Heart left ventricle (tissue), 13 donors: ENCODE results near the gene OR1I1.

Experiments used
- POLR2A ChIP-seq, 2 donors: fragments of 450-650 bp; IDR thresholded peaks; one replicate each; pipeline ENCODE4 v1.6.1; 2017; ENCODE audit warnings: antibody characterized with exemption in 2 of 2, mild to moderate bottlenecking in 2 of 2, moderate library complexity in 2 of 2
- TF ChIP-seq, protein P1 (sequence below), 12 donors: fragments of 200-600 bp; sonication (generic) in 4 of 12; IDR thresholded peaks; one replicate each; pipeline versions ENCODE4 v1.5.0 to v1.8.0; 2018 to 2022; ENCODE audit warnings: antibody characterized with exemption in 12 of 12, mild to moderate bottlenecking in 5 of 12
- donor health status: ischemic (EF 13 %, LVEDD 7.1; RV severe dilation, severe dysfunction).
- donor health status: DM: no; HTN: yes; CAD: no.
- donor health status: DM: no; HTN: no; CAD: no.
- donor health status: ischemic (EF 25% LVEDD 6.9; RV normal size, moderate dysfunction).
- donor health status: ischemic (EF 25% LVEDD 5.7; RV mildly dilated, moderate dysfunction).
- donor health status: ischemic (EF 35%, LVEDD 5.7; RV mildly dilated, moderate dysfunction).
- donor health status: nonischemic (EF 11% LVEDD 7.7; RV severe dilation, severe dysfunction).
- donor health status: DM: yes; HTN: yes; CAD: no.
- donor health status: PGD.
- donor health status: ischemic (EF 29% LVEDD 5.4; RV normal size, mild dysfunction).
- donor health status: nonischemic (EF 23%, LVEDD 6.1; RV moderate dilation, normal function).

DNA sequence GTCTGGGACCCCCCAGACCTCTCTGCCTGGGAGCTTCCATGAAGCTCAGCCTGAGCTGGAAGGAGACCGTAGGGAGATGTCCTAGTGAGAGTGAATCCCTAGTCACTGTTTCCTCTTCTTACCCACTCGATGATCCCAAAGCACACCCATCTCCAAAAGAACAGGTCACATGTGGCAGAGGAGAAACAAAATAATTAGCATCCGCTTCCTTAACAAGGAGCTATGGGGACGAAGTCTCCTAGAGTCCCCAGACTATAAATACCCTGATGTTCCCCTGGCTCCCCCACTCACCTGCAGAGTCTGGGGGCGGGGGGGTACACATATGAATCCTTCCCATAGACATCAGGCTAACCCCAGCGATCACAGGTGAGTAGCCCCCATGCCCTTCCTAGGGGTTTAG, at the start of gene OR1I1:
- TF ChIP-seq, protein P1, sequence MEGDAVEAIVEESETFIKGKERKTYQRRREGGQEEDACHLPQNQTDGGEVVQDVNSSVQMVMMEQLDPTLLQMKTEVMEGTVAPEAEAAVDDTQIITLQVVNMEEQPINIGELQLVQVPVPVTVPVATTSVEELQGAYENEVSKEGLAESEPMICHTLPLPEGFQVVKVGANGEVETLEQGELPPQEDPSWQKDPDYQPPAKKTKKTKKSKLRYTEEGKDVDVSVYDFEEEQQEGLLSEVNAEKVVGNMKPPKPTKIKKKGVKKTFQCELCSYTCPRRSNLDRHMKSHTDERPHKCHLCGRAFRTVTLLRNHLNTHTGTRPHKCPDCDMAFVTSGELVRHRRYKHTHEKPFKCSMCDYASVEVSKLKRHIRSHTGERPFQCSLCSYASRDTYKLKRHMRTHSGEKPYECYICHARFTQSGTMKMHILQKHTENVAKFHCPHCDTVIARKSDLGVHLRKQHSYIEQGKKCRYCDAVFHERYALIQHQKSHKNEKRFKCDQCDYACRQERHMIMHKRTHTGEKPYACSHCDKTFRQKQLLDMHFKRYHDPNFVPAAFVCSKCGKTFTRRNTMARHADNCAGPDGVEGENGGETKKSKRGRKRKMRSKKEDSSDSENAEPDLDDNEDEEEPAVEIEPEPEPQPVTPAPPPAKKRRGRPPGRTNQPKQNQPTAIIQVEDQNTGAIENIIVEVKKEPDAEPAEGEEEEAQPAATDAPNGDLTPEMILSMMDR (IDR thresholded peaks at IDR 0.05): no peak
- TF ChIP-seq POLR2A (IDR thresholded peaks at IDR 0.05): no peak
